Ishikawa (cell line): Measurements from ENCODE around the gene PRKCE.

Source experiments
- CEBPB ChIP-seq: IDR thresholded peaks from 2 replicates; pipeline ENCODE4 v1.6.1; 2012
- CREB1 ChIP-seq: IDR thresholded peaks from 2 replicates; pipeline ENCODE4 v1.6.1; 2012; ENCODE audit warnings: low read depth
- EGR1 ChIP-seq: IDR thresholded peaks from 2 replicates; pipeline ENCODE4 v1.6.1; 2012
- FOXM1 ChIP-seq: IDR thresholded peaks from 2 replicates; pipeline ENCODE4 v1.6.1; 2012; ENCODE audit warnings: low read depth, borderline replicate concordance
- MAX ChIP-seq: IDR thresholded peaks from 2 replicates; pipeline ENCODE4 v1.6.1; 2012
- NFIC ChIP-seq: IDR thresholded peaks from 2 replicates; pipeline ENCODE4 v1.6.1; 2012
- TAF1 ChIP-seq: IDR thresholded peaks from 2 replicates; pipeline ENCODE4 v1.6.1; 2012; ENCODE audit warnings: low read depth, mild to moderate bottlenecking
- USF1 ChIP-seq: IDR thresholded peaks from 2 replicates; pipeline ENCODE4 v1.6.1; 2012

- TF ChIP-seq NFIC (no peak), CEBPB (no peak), FOXM1 (no peak), EGR1 (no peak), TAF1 (no peak), MAX (no peak), USF1 (no peak), CREB1 (no peak)
Observed at GRCh38 chr2:45992741-45993475, 341.4 kb downstream of the PRKCE start.
